Measurements from ENCODE around the gene SPSB1. TPM values are rescaled to one million over a fixed set of nuclear protein-coding genes. Genes with fewer than 3 reads are reported as not detected.

Gene SPSB1
- total RNA-seq, 1 experiment from 2014 or later: 33.8 TPM

DNA sequence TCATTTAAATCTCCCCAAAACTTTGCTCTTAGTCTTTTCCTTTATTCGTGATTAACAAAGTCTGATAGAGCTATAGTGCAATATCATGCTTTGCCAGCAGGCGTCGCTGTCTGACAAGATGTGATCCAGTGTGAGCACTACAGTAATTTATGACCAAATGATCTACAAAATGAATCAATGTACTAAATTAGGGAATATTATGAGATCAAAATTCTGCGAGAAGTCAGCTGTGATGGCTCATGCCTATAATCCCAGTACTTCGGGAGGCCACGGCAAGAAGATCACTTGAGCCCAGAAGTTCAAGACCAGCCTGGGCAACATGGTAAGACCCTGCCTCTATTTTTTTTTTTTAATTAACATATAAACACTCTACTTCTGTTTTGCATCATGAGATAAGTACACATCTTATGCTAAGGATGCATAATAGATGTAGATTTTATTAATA lies 3.6 kb upstream of the SPSB1 start:
- BruUV-seq (replicated peaks): no TSS peak
- Histone ChIP-seq H3K4me2 (no peak overlapping the region), H3K36me3 (ENCODE audit: low read depth) (no peaks in the 10 kb centered on the region), H3K9me3 (ENCODE audit: insufficient read depth, low read depth) (no peaks in the 10 kb centered on the region; the same call in 1 of the 2 replicates), H4K20me1 (ENCODE audit: insufficient read depth) (no peaks in the 10 kb centered on the region), H3K27me3 (ENCODE audit: insufficient read depth, low read depth) (no peaks in the 10 kb centered on the region), H3K4me1 (replicated peaks; ENCODE audit: insufficient read depth) (peaks cover 26% of the 10 kb centered on the region), H3K27ac (peak overlapping the region; percentile 79; the same call in 1 of the 2 replicates), H3K4me3 (no peak overlapping the region), H3K79me2 (ENCODE audit: low read depth) (peaks cover 6% of the 10 kb centered on the region), H2AFZ (no peak overlapping the region), H3F3A (ENCODE audit: insufficient read depth, low read depth) (peaks cover 16% of the 10 kb centered on the region), H3K9me2 (ENCODE audit: insufficient read depth) (no peaks in the 10 kb centered on the region)
- intact Hi-C loops (cut with micrococcal nuclease; ENCODE audit: unreplicated experiment): loop anchor here (1.0 to 2.0 kb wide), 3 partner anchors 166 to 284 kb away; no protein-coding TSS in a partner anchor
- POLR2A ChIA-PET (ENCODE audit: unreplicated experiment): interaction anchor here (0.6 kb wide), 1 partner anchor 295 kb away, joined by 5 read pairs; no protein-coding TSS in a partner anchor
- CTCF ChIA-PET: interaction anchor here (1.0 to 1.1 kb wide), 2 partner anchors 204 to 374 kb away, joined by 3 to 9 read pairs; no protein-coding TSS in a partner anchor
- peak; percentile 93 for TF ChIP-seq CTCF (conservative IDR thresholded peaks at IDR 0.05)
- TF ChIP-seq EZH2 (IDR thresholded peaks at IDR 0.05; ENCODE audit: low read depth): no peak
- peak; percentile 46 to 57 for DNase-seq

GRCh38 chr1:9289711-9290485 lies 2.8 kb upstream of the SPSB1 start:
- DNase-seq: peak; percentile 56 to 87
- Histone ChIP-seq H4K20me1 (ENCODE audit: insufficient read depth) (no peaks in the 10 kb centered on the region), H3K4me3 (no peak overlapping the region), H3K4me1 (replicated peaks; ENCODE audit: insufficient read depth) (peaks cover 30% of the 10 kb centered on the region), H3K27ac (peak overlapping the region; percentile 79), H3K27me3 (ENCODE audit: insufficient read depth, low read depth) (no peaks in the 10 kb centered on the region), H2AFZ (no peak overlapping the region), H3K79me2 (ENCODE audit: low read depth) (peaks cover 14% of the 10 kb centered on the region), H3K9me3 (ENCODE audit: insufficient read depth, low read depth) (no peaks in the 10 kb centered on the region; the same call in 1 of the 2 replicates), H3F3A (ENCODE audit: insufficient read depth, low read depth) (peaks cover 16% of the 10 kb centered on the region), H3K36me3 (ENCODE audit: low read depth) (no peaks in the 10 kb centered on the region), H3K9me2 (ENCODE audit: insufficient read depth) (no peaks in the 10 kb centered on the region), H3K4me2 (peak overlapping the region; percentile 57; the same call in 1 of the 2 replicates)
- POLR2A ChIA-PET (ENCODE audit: unreplicated experiment): interaction anchor here (0.6 kb wide), 1 partner anchor 432 kb away, joined by 5 read pairs; no protein-coding TSS in a partner anchor
- TF ChIP-seq EZH2 (IDR thresholded peaks at IDR 0.05; ENCODE audit: low read depth) (no peak), CTCF (conservative IDR thresholded peaks at IDR 0.05) (no peak)
- no TSS peak for BruUV-seq (replicated peaks)
- CTCF ChIA-PET: interaction anchor here (0.7 to 1.1 kb wide), 3 partner anchors 203 to 862 kb away, joined by 3 to 9 read pairs (median 3); no protein-coding TSS in a partner anchor
- intact Hi-C loops (cut with micrococcal nuclease; ENCODE audit: unreplicated experiment): loop anchor here (1.0 to 5.0 kb wide), 6 partner anchors 62 to 283 kb away; no protein-coding TSS in a partner anchor

DNA sequence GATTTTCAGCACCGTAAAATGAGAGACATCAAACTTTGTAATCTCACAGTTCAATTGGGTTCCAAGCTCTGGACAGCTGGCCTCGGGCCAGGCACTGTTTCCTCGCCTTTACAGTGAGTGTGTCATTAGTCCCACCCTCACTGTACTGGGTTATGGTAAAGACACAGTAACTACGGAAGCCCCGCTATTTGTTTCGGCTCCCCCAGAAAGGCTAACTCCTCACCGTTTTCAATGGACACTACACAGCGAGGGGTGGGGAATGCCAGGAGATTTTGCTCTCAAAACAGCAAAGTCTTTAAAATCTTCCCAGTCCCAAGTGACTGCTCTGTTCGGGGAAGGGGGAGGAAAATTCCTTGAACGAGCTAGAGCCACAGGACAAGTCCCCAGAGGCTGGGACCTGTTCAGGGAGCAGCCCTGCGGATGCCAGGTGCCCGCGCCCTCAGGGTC lies 757 bp upstream of the SPSB1 start:
- H4K20me1 ChIP-seq (ENCODE audit: insufficient read depth): no peaks in the 10 kb centered on the region
- ChIA-PET CTCF (interaction anchor here (0.6 kb wide), 1 partner anchor 471 kb away, joined by 4 read pairs; no protein-coding TSS in a partner anchor), POLR2A (ENCODE audit: unreplicated experiment) (interaction anchor here (0.7 kb wide), 1 partner anchor 338 kb away, joined by 3 read pairs; no protein-coding TSS in a partner anchor)
- no peak overlapping the region for H3K27ac ChIP-seq
- no peak overlapping the region for H2AFZ ChIP-seq
- DNase-seq: peak in 1 of 2 experiments; percentile 41
- peak overlapping the region; percentile 38; the same call in 1 of the 2 replicates for H3K4me2 ChIP-seq
- no peaks in the 10 kb centered on the region for H3K27me3 ChIP-seq (ENCODE audit: insufficient read depth, low read depth)
- peaks cover 34% of the 10 kb centered on the region for H3K79me2 ChIP-seq (ENCODE audit: low read depth)
- H3K9me3 ChIP-seq (ENCODE audit: insufficient read depth, low read depth): no peaks in the 10 kb centered on the region; the same call in 1 of the 2 replicates
- intact Hi-C loops (cut with micrococcal nuclease; ENCODE audit: unreplicated experiment): loop anchor here (5.0 kb wide), 3 partner anchors 60 to 180 kb away; no protein-coding TSS in a partner anchor
- peaks cover 42% of the 10 kb centered on the region for H3K4me1 ChIP-seq (replicated peaks; ENCODE audit: insufficient read depth)
- TSS peak; percentile 61 for BruUV-seq (replicated peaks)
- TF ChIP-seq EZH2 (IDR thresholded peaks at IDR 0.05; ENCODE audit: low read depth) (no peak), CTCF (conservative IDR thresholded peaks at IDR 0.05) (no peak)
- peak overlapping the region; percentile 39; the same call in 1 of the 2 replicates for H3K4me3 ChIP-seq
- H3K9me2 ChIP-seq (ENCODE audit: insufficient read depth): no peaks in the 10 kb centered on the region
- H3F3A ChIP-seq (ENCODE audit: insufficient read depth, low read depth): peaks cover 16% of the 10 kb centered on the region
- no peaks in the 10 kb centered on the region for H3K36me3 ChIP-seq (ENCODE audit: low read depth)
